GM13977 (cell line): Measurements from ENCODE around the gene CACNG7.

Experiments used
- DNase-seq: peaks from one replicate; pipeline ENCODE4 v3.0.0; 2012; ENCODE audit warnings: low spot score
- in situ Hi-C: fragments of 300-500 bp; cut with MboI; formaldehyde crosslinking; loops from one replicate; pipeline ENCODE4 v1.12.0; 2022; ENCODE audit warnings: low sequenced_read_pairs, low pct_unique_long_range_greater_than_20kb, mixed read lengths, inconsistent platforms; ENCODE audit not compliant: unreplicated experiment
- TF ChIP-seq, protein P1 (sequence below): IDR thresholded peaks from 2 replicates; pipeline ENCODE4 v1.5.1; 2012; ENCODE audit warnings: mild to moderate bottlenecking, control low read depth; ENCODE audit not compliant: insufficient read depth; ENCODE audit errors: extremely low read depth, missing control alignments

Gene CACNG7

DNA sequence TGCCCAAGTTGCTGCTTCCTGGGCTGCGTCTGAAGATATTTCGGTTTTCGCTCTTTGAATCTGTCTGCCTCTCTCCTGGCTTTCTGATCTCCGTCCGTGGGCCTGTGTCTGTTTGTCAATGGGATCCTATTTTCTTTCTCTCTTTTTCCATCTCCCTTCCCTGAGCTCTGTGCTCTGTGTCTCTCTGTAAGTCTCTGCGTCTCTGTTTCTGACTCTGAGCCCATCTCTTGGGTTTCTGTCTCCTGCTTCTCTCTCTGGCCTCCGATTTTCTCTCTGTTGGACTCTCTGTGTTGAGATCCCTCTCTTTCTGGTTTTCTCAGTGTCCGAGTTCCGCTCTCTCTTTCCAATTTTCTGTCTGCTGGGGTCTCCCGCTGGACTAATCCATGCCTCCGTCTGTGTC, 25.3 kb upstream of the CACNG7 start:
- TF ChIP-seq, protein P1, sequence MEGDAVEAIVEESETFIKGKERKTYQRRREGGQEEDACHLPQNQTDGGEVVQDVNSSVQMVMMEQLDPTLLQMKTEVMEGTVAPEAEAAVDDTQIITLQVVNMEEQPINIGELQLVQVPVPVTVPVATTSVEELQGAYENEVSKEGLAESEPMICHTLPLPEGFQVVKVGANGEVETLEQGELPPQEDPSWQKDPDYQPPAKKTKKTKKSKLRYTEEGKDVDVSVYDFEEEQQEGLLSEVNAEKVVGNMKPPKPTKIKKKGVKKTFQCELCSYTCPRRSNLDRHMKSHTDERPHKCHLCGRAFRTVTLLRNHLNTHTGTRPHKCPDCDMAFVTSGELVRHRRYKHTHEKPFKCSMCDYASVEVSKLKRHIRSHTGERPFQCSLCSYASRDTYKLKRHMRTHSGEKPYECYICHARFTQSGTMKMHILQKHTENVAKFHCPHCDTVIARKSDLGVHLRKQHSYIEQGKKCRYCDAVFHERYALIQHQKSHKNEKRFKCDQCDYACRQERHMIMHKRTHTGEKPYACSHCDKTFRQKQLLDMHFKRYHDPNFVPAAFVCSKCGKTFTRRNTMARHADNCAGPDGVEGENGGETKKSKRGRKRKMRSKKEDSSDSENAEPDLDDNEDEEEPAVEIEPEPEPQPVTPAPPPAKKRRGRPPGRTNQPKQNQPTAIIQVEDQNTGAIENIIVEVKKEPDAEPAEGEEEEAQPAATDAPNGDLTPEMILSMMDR: no peak
- no peak for DNase-seq
- in situ Hi-C loops: no loop called here

DNA sequence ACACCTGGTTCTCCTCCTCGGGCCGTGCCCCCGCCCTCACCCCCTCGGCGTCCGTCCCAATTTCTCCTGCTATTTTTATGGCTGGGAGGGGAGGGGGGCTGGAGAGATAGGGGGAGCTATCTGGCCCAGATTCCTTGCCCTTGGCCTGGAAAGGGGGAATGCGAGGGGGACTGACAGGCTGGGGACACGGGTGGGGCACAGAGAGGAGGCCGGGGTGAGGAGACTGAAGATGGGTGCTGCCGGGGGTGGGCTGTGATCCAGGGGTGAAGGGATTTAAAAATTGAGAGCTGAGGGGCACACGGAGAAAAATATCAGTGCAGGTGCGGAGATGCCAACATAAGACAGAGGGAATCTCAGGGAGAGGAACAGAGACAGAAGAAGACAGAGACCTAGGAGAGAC, 24.8 kb upstream of the CACNG7 start:
- in situ Hi-C loops: no loop called here
- no peak for DNase-seq
- TF ChIP-seq, protein P1: no peak

DNA sequence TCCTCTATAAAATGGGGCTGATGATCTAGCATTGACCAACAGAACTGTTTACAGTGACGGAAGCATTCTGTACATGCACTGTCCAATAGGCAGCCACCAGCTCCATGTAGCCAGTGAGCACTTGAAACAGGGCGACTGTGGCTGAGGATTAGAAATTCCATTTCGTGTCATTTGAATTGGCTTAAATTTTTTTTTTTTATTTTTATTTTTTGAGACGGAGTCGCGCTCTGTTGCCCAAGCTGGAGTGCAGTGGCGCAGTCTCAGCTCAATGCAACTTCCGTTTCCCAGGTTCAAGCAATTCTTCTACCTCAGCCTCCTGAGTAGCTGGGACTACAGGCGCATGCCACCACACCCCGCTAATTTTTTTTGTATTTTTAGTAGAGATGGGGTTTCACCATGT, 24.0 kb upstream of the CACNG7 start:
- in situ Hi-C loops: no loop called here
- no peak for DNase-seq
- TF ChIP-seq, protein P1: no peak

DNA sequence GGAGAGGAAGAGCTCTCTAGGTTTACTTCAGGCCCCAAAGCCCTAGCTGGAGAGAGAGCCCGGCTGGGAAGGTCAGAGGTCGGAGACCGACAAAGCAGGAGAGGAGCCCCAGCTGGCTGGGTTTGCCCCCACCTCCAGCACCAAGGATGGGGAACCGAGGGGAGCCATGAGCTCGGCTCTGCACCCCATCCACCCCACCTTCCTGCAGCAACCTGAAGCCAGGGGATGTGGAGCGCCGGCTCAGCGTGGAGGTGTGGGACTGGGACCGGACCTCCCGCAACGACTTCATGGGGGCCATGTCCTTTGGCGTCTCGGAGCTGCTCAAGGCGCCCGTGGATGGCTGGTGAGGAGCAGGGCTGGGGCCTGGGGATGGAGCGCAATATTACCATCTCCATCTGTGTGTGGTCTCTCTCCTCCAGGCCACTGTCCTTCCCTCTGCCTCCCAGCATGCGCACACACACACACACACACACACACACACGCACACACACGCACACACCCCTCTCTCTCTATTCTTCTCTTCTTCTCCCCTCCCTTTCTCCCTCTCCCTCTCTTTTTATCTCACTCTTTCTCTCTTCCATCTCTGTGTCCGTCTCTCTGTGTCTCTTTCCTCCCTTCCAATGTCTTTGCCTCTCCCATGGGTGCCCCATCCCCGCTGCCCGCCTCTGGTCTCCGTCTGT, 16.6 kb upstream of the CACNG7 start:
- TF ChIP-seq, protein P1: no peak
- DNase-seq: no peak
- in situ Hi-C loops: no loop called here

DNA sequence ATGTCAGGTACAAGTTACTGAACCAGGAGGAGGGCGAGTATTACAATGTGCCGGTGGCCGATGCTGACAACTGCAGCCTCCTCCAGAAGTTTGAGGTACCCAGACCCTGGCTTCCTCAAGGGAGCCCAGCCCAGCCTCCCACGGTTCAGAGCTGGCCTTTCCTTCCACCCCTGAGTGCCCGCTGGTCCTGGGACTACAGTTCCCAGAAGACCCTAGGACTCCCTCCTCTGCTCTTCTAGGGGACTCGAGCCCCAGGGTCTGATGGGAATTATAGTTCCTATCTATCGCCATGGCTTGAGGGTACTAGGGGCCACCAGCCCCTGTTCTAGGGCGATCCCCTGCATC, 16.1 kb upstream of the CACNG7 start:
- no peak for DNase-seq
- in situ Hi-C loops: no loop called here
- TF ChIP-seq, protein P1: no peak

DNA sequence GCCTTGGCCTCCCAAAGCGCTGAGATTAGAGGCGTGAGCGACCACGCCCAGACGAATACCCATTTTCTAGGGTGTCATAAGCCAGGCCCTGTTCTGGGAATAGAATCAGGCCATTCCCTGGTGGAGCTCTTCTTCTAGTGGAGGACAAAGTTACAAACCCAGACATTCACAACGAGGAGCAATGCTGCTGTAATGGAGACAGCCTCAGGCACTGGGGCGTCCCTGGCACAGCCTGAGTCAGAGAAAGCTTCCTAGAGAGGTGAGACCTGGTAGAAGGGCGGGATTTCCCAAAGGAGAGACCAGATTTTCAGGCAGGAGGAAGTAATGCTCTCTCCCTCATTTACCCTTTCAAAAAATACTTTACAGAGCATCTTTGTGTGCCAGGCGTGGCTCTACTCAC, 14.4 kb upstream of the CACNG7 start:
- no peak for DNase-seq
- TF ChIP-seq, protein P1: no peak
- in situ Hi-C loops: no loop called here
